IMR-90 (cell line): ENCODE measurements around the gene PLVAP. TPM values are rescaled to one million over a fixed set of nuclear protein-coding genes. Genes with fewer than 3 reads are reported as not detected.

ENCODE experiments used
- ATAC-seq: fragments of 200-7000 bp; cut with Tn5 transposase; 2 replicates; pipeline ENCODE4 v1.9.1; 2020; ENCODE audit warnings: low read depth, mild to moderate bottlenecking, moderate library complexity
- BruUV-seq: library from RNA; stranded (reverse); fragments of 400-500 nt; replicated peaks from 2 replicates; lab custom pipeline; 2021; lab: Mats Ljungman, UMichigan
- CTCF ChIA-PET: fragments of 300-600 bp; formaldehyde crosslinking; extraction: SDS; loops from one replicate; lab custom pipeline; 2021; ENCODE audit warnings: antibody characterized with exemption; lab: Yijun Ruan, JAX
- POLR2A ChIA-PET: fragments of 300-600 bp; sonication (Branson Sonifier 250); formaldehyde crosslinking; loops from one replicate; lab custom pipeline; 2022; ENCODE audit warnings: antibody characterized with exemption; ENCODE audit not compliant: unreplicated experiment; lab: Charles Lee
- DNase-seq: peaks from one replicate; pipeline ENCODE4 v3.0.0; 2013
- H2AFZ ChIP-seq: replicated peaks from 2 replicates; pipeline ENCODE3; 2013; ENCODE audit warnings: low read length, mild to moderate bottlenecking; ENCODE audit not compliant: poor library complexity
- H2AK5ac ChIP-seq: 2 replicates; pipeline ENCODE4 v1.6.1; 2013; ENCODE audit warnings: low read depth, low read length, inconsistent platforms
- H2AK9ac ChIP-seq: replicated peaks from 2 replicates; pipeline ENCODE3; 2013; ENCODE audit warnings: mild to moderate bottlenecking, low read depth, low read length, moderate library complexity; ENCODE audit not compliant: poor library complexity
- H2BK120ac ChIP-seq: 2 replicates; pipeline ENCODE4 v1.6.1; 2013; ENCODE audit warnings: low read depth, low read length, inconsistent platforms
- H2BK15ac ChIP-seq: 3 replicates; pipeline ENCODE4 v1.6.1; 2013; ENCODE audit warnings: low read depth, low read length, inconsistent platforms
- H2BK20ac ChIP-seq: 2 replicates; pipeline ENCODE4 v1.6.1; 2013; ENCODE audit warnings: low read depth, mild to moderate bottlenecking, inconsistent platforms, low read length, moderate library complexity
- H2BK5ac ChIP-seq: 2 replicates; pipeline ENCODE4 v1.6.1; 2013; ENCODE audit warnings: mild to moderate bottlenecking, low read depth, low read length, inconsistent platforms; ENCODE audit not compliant: poor library complexity, severe bottlenecking
- H3K14ac ChIP-seq: replicated peaks from 2 replicates; pipeline ENCODE4 v1.6.1; 2013; ENCODE audit warnings: low read depth, low read length, inconsistent platforms
- H3K18ac ChIP-seq: 2 replicates; pipeline ENCODE4 v1.6.1; 2013; ENCODE audit warnings: low read depth, low read length, control low read depth
- H3K23ac ChIP-seq: 2 replicates; pipeline ENCODE4 v1.6.1; 2013; ENCODE audit warnings: low read depth, low read length, inconsistent platforms
- H3K27ac ChIP-seq: 2 replicates; pipeline ENCODE4 v1.5.1; 2013; ENCODE audit warnings: mild to moderate bottlenecking, control low read depth, low read length; ENCODE audit not compliant: insufficient read depth
- H3K27me3 ChIP-seq: 2 replicates; pipeline ENCODE4 v1.6.1; 2013; ENCODE audit warnings: low read length; ENCODE audit not compliant: control insufficient read depth, insufficient read depth
- H3K36me3 ChIP-seq: 2 replicates; pipeline ENCODE4 v1.6.1; 2013; ENCODE audit warnings: low read length, mixed read lengths; ENCODE audit not compliant: control insufficient read depth, insufficient read depth
- H3K4ac ChIP-seq: 2 replicates; pipeline ENCODE4 v1.6.1; 2013; ENCODE audit warnings: low read depth, low read length, inconsistent platforms
- H3K4me1 ChIP-seq: 2 replicates; pipeline ENCODE4 v1.6.1; 2013; ENCODE audit warnings: low read length, mixed read lengths; ENCODE audit not compliant: control insufficient read depth, insufficient read depth
- H3K4me2 ChIP-seq: 2 replicates; pipeline ENCODE4 v1.6.1; 2013; ENCODE audit warnings: low read depth, mild to moderate bottlenecking, control low read depth, low read length, moderate library complexity
- H3K4me3 ChIP-seq: 2 replicates; pipeline ENCODE4 v1.5.1; 2013; ENCODE audit warnings: low read depth, mild to moderate bottlenecking, control low read depth, low read length, moderate library complexity; ENCODE audit not compliant: insufficient read depth
- H3K56ac ChIP-seq: 2 replicates; pipeline ENCODE4 v1.6.1; 2013; ENCODE audit warnings: low read length, inconsistent platforms; ENCODE audit not compliant: insufficient read depth; ENCODE audit errors: extremely low read depth
- H3K79me1 ChIP-seq, 2 experiments: 2 replicates each; pipeline ENCODE4 v1.6.1; 2013; ENCODE audit warnings: low read length in 2 of 2, inconsistent platforms in 1 of 2, low read depth in 1 of 2
- H3K9ac ChIP-seq: 2 replicates; pipeline ENCODE4 v1.6.1; 2013; ENCODE audit warnings: low read depth, low read length, control low read depth
- H3K9me1 ChIP-seq: 2 replicates; pipeline ENCODE4 v1.6.1; 2013; ENCODE audit warnings: low read length, inconsistent platforms; ENCODE audit not compliant: insufficient read depth
- H3K9me3 ChIP-seq: 2 replicates; pipeline ENCODE4 v1.6.1; 2013; ENCODE audit warnings: low read length; ENCODE audit not compliant: control insufficient read depth, insufficient read depth
- H4K20me1 ChIP-seq: 2 replicates; pipeline ENCODE4 v1.6.1; 2013; ENCODE audit warnings: low read length, inconsistent platforms; ENCODE audit not compliant: insufficient read depth
- H4K5ac ChIP-seq: 2 replicates; pipeline ENCODE4 v1.6.1; 2013; ENCODE audit warnings: mild to moderate bottlenecking, low read depth, low read length, control low read depth
- H4K8ac ChIP-seq, 2 experiments: 2 replicates each; pipeline ENCODE4 v1.6.1; 2013; ENCODE audit warnings: low read depth in 2 of 2, low read length in 2 of 2, control low read depth in 1 of 2, inconsistent platforms in 1 of 2
- H4K91ac ChIP-seq: 2 replicates; pipeline ENCODE4 v1.6.1; 2013; ENCODE audit warnings: low read depth, low read length, inconsistent platforms; ENCODE audit not compliant: insufficient read depth
- BHLHE40 ChIP-seq: fragments of 150-350 bp; IDR thresholded peaks from 2 replicates; pipeline ENCODE4 v1.6.1; 2016; ENCODE audit warnings: mild to moderate bottlenecking, low read depth, low read length
- CHD1 ChIP-seq: IDR thresholded peaks from 2 replicates; pipeline ENCODE4 v1.6.1; 2012; ENCODE audit warnings: low read depth, low read length, improper control_type of control experiment
- ELK1 ChIP-seq: fragments of 150-350 bp; IDR thresholded peaks from 2 replicates; pipeline ENCODE4 v1.6.1; 2016; ENCODE audit warnings: low read depth, mild to moderate bottlenecking, low read length, moderate library complexity, borderline replicate concordance
- FOS ChIP-seq: fragments of 150-350 bp; IDR thresholded peaks from 2 replicates; pipeline ENCODE4 v1.6.1; 2016; ENCODE audit warnings: low read depth, low read length
- MAFK ChIP-seq: IDR thresholded peaks from 2 replicates; pipeline ENCODE4 v1.6.1; 2012; ENCODE audit warnings: low read depth, low read length, improper control_type of control experiment
- MAZ ChIP-seq: IDR thresholded peaks from 2 replicates; pipeline ENCODE4 v1.6.1; 2012; ENCODE audit warnings: low read depth, mild to moderate bottlenecking, low read length, improper control_type of control experiment, moderate library complexity, borderline replicate concordance
- MXI1 ChIP-seq: IDR thresholded peaks from 2 replicates; pipeline ENCODE4 v1.6.1; 2012; ENCODE audit warnings: low read depth, mild to moderate bottlenecking, low read length, moderate library complexity, borderline replicate concordance
- NFE2L2 ChIP-seq: fragments of 150-350 bp; IDR thresholded peaks from 2 replicates; pipeline ENCODE4 v1.6.1; 2016; ENCODE audit warnings: low read depth, mild to moderate bottlenecking, low read length
- POLR2A ChIP-seq: IDR thresholded peaks from 2 replicates; pipeline ENCODE4 v1.6.1; 2012; ENCODE audit warnings: mild to moderate bottlenecking, low read depth, low read length
- RCOR1 ChIP-seq: IDR thresholded peaks from 2 replicates; pipeline ENCODE4 v1.6.1; 2012; ENCODE audit warnings: mild to moderate bottlenecking, low read length, improper control_type of control experiment; ENCODE audit not compliant: insufficient replicate concordance
- RFX5 ChIP-seq: IDR thresholded peaks from 2 replicates; pipeline ENCODE4 v1.8.0; 2012; ENCODE audit warnings: low read depth, mild to moderate bottlenecking, low read length, moderate library complexity
- SMC3 ChIP-seq: fragments of 150-350 bp; IDR thresholded peaks from 2 replicates; pipeline ENCODE4 v1.6.1; 2016; ENCODE audit warnings: low read depth, mild to moderate bottlenecking, antibody characterized with exemption, low read length, moderate library complexity
- USF2 ChIP-seq: fragments of 150-350 bp; IDR thresholded peaks from 2 replicates; pipeline ENCODE4 v1.6.1; 2017; ENCODE audit warnings: mild to moderate bottlenecking, antibody characterized with exemption, low read length, low read depth
- WGBS, 2 experiments: methylation state at CpG; one replicate each; pipeline versions ENCODE4 v1.1.5 to v1.1.7; 2013; ENCODE audit warnings: missing lambda C conversion rate in 2 of 2; ENCODE audit not compliant: insufficient read length in 1 of 2; ENCODE audit errors: extremely low coverage in 2 of 2; 5-methylcytosine and 5-hydroxymethylcytosine counted together
- dilution Hi-C: fragments of 300-500 bp; cut with HindIII; formaldehyde crosslinking; loops from one replicate; pipeline ENCODE4 v1.14.3; 2018; ENCODE audit warnings: low sequenced_read_pairs; ENCODE audit not compliant: unreplicated experiment
- in situ Hi-C: fragments of 300-500 bp; cut with MboI; formaldehyde crosslinking; loops from 3 replicates; pipeline ENCODE4 v1.14.3; 2019; ENCODE audit warnings: low sequenced_read_pairs, inconsistent platforms, mixed read lengths
- intact Hi-C: fragments of 100-400 bp; cut with micrococcal nuclease; formaldehyde crosslinking; loops from 2 replicates; pipeline ENCODE4 v1.10.0; 2022
- polyA plus RNA-seq, 3 experiments: library from polyadenylated mRNA; depleted of rRNA; stranded (reverse); fragments of >200 nt; gene quantifications; 2 replicates each; pipeline ENCODE4 v1.2.3, GENCODE V29; 2012; ENCODE audit warnings: low replicate concordance in 1 of 3
- total RNA-seq: library from RNA; depleted of rRNA; stranded (reverse); fragments of >200 nt; gene quantifications from 2 replicates; pipeline ENCODE4 v1.2.3, GENCODE V29; 2012
- TF ChIP-seq, protein P1 (sequence below): conservative IDR thresholded peaks from 2 replicates; pipeline ENCODE4 v1.5.1; 2012; ENCODE audit warnings: mild to moderate bottlenecking, low read depth, low read length, improper control_type of control experiment

Gene PLVAP
- total and polyA plus RNA-seq, 2 of the 4 experiments (the other 2 are of a cell fraction): not detected

- intact Hi-C loops: no loop called here
- CTCF ChIA-PET: no interaction called here
- BruUV-seq: no TSS peak
- TF ChIP-seq CHD1 (no peak), RCOR1 (no peak), MAFK (no peak), USF2 (no peak), RFX5 (no peak), BHLHE40 (no peak), POLR2A (no peak), MAZ (no peak), NFE2L2 (no peak), FOS (no peak), SMC3 (no peak), ELK1 (no peak), MXI1 (no peak)
- TF ChIP-seq, protein P1, sequence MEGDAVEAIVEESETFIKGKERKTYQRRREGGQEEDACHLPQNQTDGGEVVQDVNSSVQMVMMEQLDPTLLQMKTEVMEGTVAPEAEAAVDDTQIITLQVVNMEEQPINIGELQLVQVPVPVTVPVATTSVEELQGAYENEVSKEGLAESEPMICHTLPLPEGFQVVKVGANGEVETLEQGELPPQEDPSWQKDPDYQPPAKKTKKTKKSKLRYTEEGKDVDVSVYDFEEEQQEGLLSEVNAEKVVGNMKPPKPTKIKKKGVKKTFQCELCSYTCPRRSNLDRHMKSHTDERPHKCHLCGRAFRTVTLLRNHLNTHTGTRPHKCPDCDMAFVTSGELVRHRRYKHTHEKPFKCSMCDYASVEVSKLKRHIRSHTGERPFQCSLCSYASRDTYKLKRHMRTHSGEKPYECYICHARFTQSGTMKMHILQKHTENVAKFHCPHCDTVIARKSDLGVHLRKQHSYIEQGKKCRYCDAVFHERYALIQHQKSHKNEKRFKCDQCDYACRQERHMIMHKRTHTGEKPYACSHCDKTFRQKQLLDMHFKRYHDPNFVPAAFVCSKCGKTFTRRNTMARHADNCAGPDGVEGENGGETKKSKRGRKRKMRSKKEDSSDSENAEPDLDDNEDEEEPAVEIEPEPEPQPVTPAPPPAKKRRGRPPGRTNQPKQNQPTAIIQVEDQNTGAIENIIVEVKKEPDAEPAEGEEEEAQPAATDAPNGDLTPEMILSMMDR: no peak
These were observed 39.3 kb downstream of the PLVAP start for GRCh38 chr19:17337675-17338432.

More at GRCh38 chr19:17337675-17338432, 39.3 kb downstream of the PLVAP start:
- H3K4me1 ChIP-seq: peaks cover 8% of the 10 kb centered on the region
- H2BK120ac ChIP-seq: no peak overlapping the region
- no peak overlapping the region for H2BK20ac ChIP-seq
- WGBS, 2 experiments: 6% methylated on average over 31 of the region's 50 CpGs; no CpG with 5 or more reads in 1 of the 2 experiments
- H3K4me3 ChIP-seq: peak overlapping the region; percentile 73
- H3K4ac ChIP-seq: peak overlapping the region; percentile 49
- H3K79me1 ChIP-seq: peaks cover 7 to 37% of the 10 kb centered on the region in 2 experiments; a peak in 3 of 4 replicates
- peak overlapping the region; percentile 52; the same call in 1 of the 2 replicates for H2AK5ac ChIP-seq
- no peak for DNase-seq
- ATAC-seq: no peak
- in situ Hi-C loops: no loop called here
- H3K9ac ChIP-seq: peak overlapping the region; percentile 61
- peak overlapping the region; percentile 95 for H2AFZ ChIP-seq
- peak overlapping the region; percentile 9; the same call in 1 of the 2 replicates for H4K5ac ChIP-seq
- H4K91ac ChIP-seq: peak overlapping the region; percentile 51; the same call in 1 of the 2 replicates
- peak overlapping the region; percentile 8 to 80; a peak in 2 of 4 replicates for H4K8ac ChIP-seq
- H3K56ac ChIP-seq: no peak overlapping the region; the same call in none of the 2 replicates
- peaks cover 5% of the 10 kb centered on the region for H3K9me1 ChIP-seq
- H3K27ac ChIP-seq: peak overlapping the region; percentile 45
- no peaks in the 10 kb centered on the region for H3K27me3 ChIP-seq
- H3K23ac ChIP-seq: peak overlapping the region; percentile 20; the same call in 1 of the 2 replicates
- peak overlapping the region; percentile 37 for H2BK5ac ChIP-seq
- peak overlapping the region; percentile 47 for H2AK9ac ChIP-seq
- H2BK15ac ChIP-seq: no peak overlapping the region
- H3K4me2 ChIP-seq: peak overlapping the region; percentile 87
- no peak overlapping the region for H3K18ac ChIP-seq
- dilution Hi-C loops: no loop called here
- H3K36me3 ChIP-seq: peaks cover 5% of the 10 kb centered on the region; the same call in 1 of the 2 replicates
- POLR2A ChIA-PET: interaction anchor here (0.6 kb wide), 1 partner anchor 10 kb away, joined by 3 read pairs; no protein-coding TSS in a partner anchor
- H3K9me3 ChIP-seq: no peaks in the 10 kb centered on the region
- no peaks in the 10 kb centered on the region for H4K20me1 ChIP-seq
- H3K14ac ChIP-seq: peak overlapping the region; percentile 11; the same call in 1 of the 2 replicates
